Skeletal muscle tissue (tissue), 4 donors: ENCODE data around the gene HTR3B. TPM values are rescaled to one million over a fixed set of nuclear protein-coding genes. Genes with fewer than 3 reads are reported as not detected.
"Not testable (repeated sequence)": the region's sequence is repeated elsewhere in the genome, so short reads cannot be mapped to it uniquely, and the experiment has no call there.

Experiments used
- H3K27ac ChIP-seq: one replicate; pipeline ENCODE4 v1.7.0; 2013; ENCODE audit warnings: mild to moderate bottlenecking, low read depth, low read length, inconsistent platforms
- H3K27me3 ChIP-seq, 3 donors: one replicate each; pipeline ENCODE4 v1.7.0; 2013; ENCODE audit warnings: low read length in 3 of 3; ENCODE audit not compliant: control insufficient read depth in 3 of 3, insufficient read depth in 3 of 3
- H3K36me3 ChIP-seq, 3 donors: one replicate each; pipeline ENCODE4 v1.7.0; 2013; ENCODE audit warnings: low read length in 3 of 3; ENCODE audit not compliant: control insufficient read depth in 3 of 3, insufficient read depth in 3 of 3
- H3K4me1 ChIP-seq, 3 donors: one replicate each; pipeline ENCODE4 v1.7.0; 2013; ENCODE audit warnings: low read length in 3 of 3, mild to moderate bottlenecking in 3 of 3; ENCODE audit not compliant: control insufficient read depth in 3 of 3, insufficient read depth in 3 of 3
- H3K4me3 ChIP-seq, 3 donors: one replicate each; pipeline ENCODE4 v1.7.0; 2013; ENCODE audit warnings: low read length in 3 of 3
- H3K9ac ChIP-seq, 3 donors: one replicate each; pipeline ENCODE4 v1.7.0; 2013; ENCODE audit warnings: low read length in 3 of 3, mild to moderate bottlenecking in 3 of 3, moderate library complexity in 2 of 3, low read depth in 1 of 3
- H3K9me3 ChIP-seq, 3 donors: one replicate each; pipeline ENCODE4 v1.7.0; 2013; ENCODE audit warnings: low read length in 3 of 3; ENCODE audit not compliant: control insufficient read depth in 3 of 3
- total RNA-seq: library from RNA; depleted of rRNA; stranded (reverse); fragments of >200 nt; gene quantifications from one replicate; pipeline ENCODE4 v1.2.3, GENCODE V29; 2014
- donor health status: Osteomylitis.

The HTR3B gene
- total RNA-seq, 1 donor from 2014 or later = not detected

DNA sequence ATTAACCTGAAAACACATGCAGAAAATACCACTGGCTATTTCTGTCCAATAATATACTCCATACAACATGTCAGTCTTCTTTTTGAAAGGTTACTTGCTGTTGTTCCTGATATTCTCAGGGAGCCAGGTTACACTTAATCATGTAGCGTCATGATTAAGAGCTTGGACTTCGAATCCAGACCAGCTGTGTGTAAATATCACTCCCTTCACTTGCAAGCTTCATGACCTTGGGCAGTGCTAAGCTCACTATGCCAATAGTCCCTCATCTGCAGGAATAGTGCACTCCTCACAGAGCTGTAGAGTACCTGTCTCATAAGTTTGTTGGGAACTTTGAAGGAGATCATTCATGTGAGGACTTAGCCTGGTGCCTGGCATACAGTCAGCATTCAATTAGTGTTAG lies 1.9 kb downstream of the HTR3B start:
- H3K27me3 ChIP-seq = peaks cover 0 to 16% (median 3%) of the 10 kb centered on the region in 3 donors
- H3K4me1 ChIP-seq = no peaks in the 10 kb centered on the region
- no peaks in the 10 kb centered on the region for H3K9me3 ChIP-seq
- no peak overlapping the region for H3K27ac ChIP-seq
- no peak overlapping the region for H3K9ac ChIP-seq
- H3K4me3 ChIP-seq = no peak overlapping the region
- no peaks in the 10 kb centered on the region for H3K36me3 ChIP-seq

DNA sequence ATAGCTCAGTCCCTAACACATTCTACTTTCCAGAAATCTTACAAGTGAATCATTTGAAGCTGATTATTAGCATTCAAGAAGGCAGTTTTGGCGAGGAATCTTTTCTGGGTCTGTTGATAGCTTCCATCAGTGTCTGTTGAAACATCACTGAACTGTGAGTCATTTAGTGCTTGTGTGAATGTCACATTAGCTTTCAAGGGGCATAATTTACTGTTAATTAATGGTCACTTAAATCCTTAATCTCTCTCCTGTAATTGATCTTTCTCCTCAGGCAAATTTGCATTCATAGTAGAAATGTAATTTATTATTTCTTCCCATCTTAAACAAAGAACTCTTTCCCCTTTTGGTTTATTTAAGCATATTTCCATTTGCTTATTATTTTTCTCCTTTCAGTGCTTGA lies 2.6 kb downstream of the HTR3B start:
- Histone ChIP-seq H3K4me3 (no peak overlapping the region), H3K27me3 (peaks cover 0 to 16% (median 3%) of the 10 kb centered on the region in 3 donors), H3K36me3 (no peaks in the 10 kb centered on the region), H3K9ac (no peak overlapping the region), H3K9me3 (no peaks in the 10 kb centered on the region), H3K27ac (no peak overlapping the region), H3K4me1 (no peaks in the 10 kb centered on the region)

- Histone ChIP-seq H3K4me1 (no peaks in the 10 kb centered on the region), H3K27me3 (peaks cover 0 to 16% (median 3%) of the 10 kb centered on the region in 3 donors), H3K27ac (no peak overlapping the region), H3K36me3 (no peaks in the 10 kb centered on the region), H3K4me3 (no peak overlapping the region), H3K9me3 (no peaks in the 10 kb centered on the region), H3K9ac (no peak overlapping the region)
Observed at GRCh38 chr11:113907681-113908080, 3.1 kb downstream of the HTR3B start.

DNA sequence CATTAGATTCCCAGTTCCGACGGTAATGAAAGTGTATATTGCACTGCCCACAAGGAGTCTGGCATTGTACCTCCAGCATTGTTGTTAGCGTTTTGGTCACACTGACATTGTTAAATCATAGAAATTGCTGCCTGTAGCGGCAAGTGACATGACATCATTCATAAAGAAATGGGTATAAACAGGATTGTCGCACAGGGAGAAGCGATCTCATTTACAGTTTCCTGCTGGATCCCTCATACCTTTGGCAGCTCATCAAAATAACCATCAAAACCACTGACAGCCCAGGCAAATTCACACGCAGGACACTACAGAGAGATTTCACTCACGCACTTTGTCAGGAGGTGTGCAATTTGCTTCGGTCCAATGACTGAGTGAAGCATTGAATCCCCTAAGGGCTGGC lies 3.5 kb downstream of the HTR3B start:
- H3K4me1 ChIP-seq = no peaks in the 10 kb centered on the region
- H3K27me3 ChIP-seq = peaks cover 0 to 16% (median 3%) of the 10 kb centered on the region in 3 donors
- no peaks in the 10 kb centered on the region for H3K9me3 ChIP-seq
- no peak overlapping the region for H3K27ac ChIP-seq
- H3K36me3 ChIP-seq = no peaks in the 10 kb centered on the region
- no peak overlapping the region for H3K9ac ChIP-seq
- H3K4me3 ChIP-seq = no peak overlapping the region

DNA sequence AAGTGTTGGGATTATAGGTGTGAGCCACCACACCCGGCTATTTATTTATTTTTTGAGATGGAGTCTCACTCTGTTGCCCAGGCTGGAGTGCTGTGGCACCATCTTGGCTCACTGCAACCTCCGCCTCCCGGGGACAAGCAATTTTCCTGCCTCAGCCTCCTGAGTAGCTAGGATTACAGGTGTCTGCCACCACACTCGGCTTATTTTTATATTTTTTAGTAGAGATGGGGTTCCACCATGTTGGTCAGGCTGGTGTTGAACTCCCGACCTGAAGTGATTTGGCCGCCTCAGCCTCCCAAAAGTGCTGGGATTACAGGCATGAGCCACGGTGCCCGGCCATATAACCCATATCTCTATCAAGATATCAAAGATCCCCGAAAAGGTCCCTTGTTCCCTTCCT lies 6.9 kb downstream of the HTR3B start:
- H3K36me3 ChIP-seq, H3K4me1 ChIP-seq, H3K9ac ChIP-seq, H3K27ac ChIP-seq, H3K9me3 ChIP-seq, H3K4me3 ChIP-seq: not testable (repeated sequence)
- H3K27me3 ChIP-seq = peaks cover 0 to 16% (median 3%) of the 10 kb centered on the region in 3 donors

DNA sequence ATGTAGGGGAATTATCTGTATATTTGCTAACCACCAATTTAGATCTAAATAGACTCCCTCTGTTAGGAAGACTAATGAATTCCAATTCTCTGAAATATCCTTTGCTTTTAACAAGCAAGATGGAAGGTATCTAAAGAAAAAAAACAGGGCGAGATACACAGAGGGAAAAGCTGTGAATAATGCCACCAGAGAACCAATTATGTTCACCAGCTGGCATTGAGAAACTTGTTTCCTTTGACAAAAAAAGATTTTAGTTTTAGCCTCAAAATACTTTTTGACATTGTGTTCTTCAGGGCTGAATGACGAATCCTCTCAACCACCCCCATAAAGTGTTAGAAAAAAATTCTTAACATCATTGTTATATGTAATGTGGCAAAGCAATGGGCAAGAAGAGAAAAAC lies 19.0 kb downstream of the HTR3B start:
- no peaks in the 10 kb centered on the region for H3K27me3 ChIP-seq
- no peaks in the 10 kb centered on the region for H3K4me1 ChIP-seq
- H3K36me3 ChIP-seq = no peaks in the 10 kb centered on the region
- no peak overlapping the region for H3K9ac ChIP-seq
- no peak overlapping the region for H3K4me3 ChIP-seq
- H3K27ac ChIP-seq = no peak overlapping the region
- no peaks in the 10 kb centered on the region for H3K9me3 ChIP-seq

GRCh38 chr11:113926273-113927197 lies 21.9 kb downstream of the HTR3B start:
- no peaks in the 10 kb centered on the region for H3K4me1 ChIP-seq
- no peak overlapping the region for H3K9ac ChIP-seq
- H3K9me3 ChIP-seq = no peaks in the 10 kb centered on the region
- no peaks in the 10 kb centered on the region for H3K36me3 ChIP-seq
- no peak overlapping the region for H3K4me3 ChIP-seq
- no peak overlapping the region for H3K27ac ChIP-seq
- no peaks in the 10 kb centered on the region for H3K27me3 ChIP-seq

DNA sequence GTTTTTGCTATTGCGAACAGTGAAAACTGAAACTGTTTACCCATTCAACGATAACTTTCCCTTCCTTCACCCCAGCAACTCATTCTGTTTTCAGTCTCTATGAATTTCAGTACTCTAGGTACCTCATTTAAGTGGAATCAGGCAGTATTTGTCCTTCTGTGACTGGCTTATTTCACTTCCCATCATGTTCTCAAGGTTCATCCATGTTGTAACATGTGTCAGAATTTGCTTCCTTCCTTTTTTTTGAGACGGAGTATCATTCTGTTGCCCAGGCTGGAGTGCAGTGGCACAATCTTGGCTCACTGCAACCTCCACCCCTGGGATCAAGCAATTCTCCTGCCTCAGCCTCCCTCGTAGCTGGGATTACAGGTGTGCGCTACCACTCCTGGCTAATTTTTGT lies 23.7 kb downstream of the HTR3B start:
- Histone ChIP-seq H3K4me1 (no peaks in the 10 kb centered on the region), H3K9me3 (no peaks in the 10 kb centered on the region), H3K27ac (no peak overlapping the region), H3K9ac (no peak overlapping the region), H3K4me3 (no peak overlapping the region), H3K27me3 (peaks cover 0 to 4% (median 0%) of the 10 kb centered on the region in 3 donors), H3K36me3 (no peaks in the 10 kb centered on the region)

GRCh38 chr11:113932788-113933187 lies 28.2 kb downstream of the HTR3B start:
- Histone ChIP-seq H3K36me3 (no peaks in the 10 kb centered on the region), H3K27me3 (peaks cover 0 to 4% (median 0%) of the 10 kb centered on the region in 3 donors), H3K4me3 (no peak overlapping the region), H3K9ac (no peak overlapping the region), H3K9me3 (no peaks in the 10 kb centered on the region), H3K4me1 (no peaks in the 10 kb centered on the region), H3K27ac (no peak overlapping the region)

DNA sequence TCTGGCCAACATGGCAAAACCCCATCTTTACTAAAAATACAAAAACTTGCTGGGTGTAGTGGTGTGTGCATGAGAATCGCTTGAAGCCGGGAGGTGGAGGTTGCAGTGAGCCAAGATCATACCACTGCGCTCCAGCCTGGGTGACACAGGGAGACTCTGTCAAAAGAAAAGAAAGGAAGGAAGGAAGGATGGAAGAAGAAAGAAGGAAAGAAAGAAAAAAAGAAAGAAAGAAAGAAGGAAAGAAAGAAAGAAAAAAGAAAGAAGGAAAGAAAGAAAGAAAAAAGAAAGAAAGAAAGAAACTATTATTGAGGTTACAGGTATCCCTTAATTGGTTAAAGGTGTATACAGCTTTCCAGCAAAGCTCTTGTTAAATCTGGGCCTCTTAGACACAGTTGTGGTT lies 29.6 kb downstream of the HTR3B start:
- H3K4me1 ChIP-seq, H3K27ac ChIP-seq, H3K27me3 ChIP-seq, H3K9me3 ChIP-seq, H3K36me3 ChIP-seq, H3K4me3 ChIP-seq, H3K9ac ChIP-seq: not testable (repeated sequence)
